ENCODE measurements around the gene TOMT. TPM values are rescaled to one million over a fixed set of nuclear protein-coding genes. Genes with fewer than 3 reads are reported as not detected.

Gene TOMT
- total RNA-seq, 2 donors from 2014 or later, result not detected

- no peak for DNase-seq
- Histone ChIP-seq H3K27ac (peak overlapping the region; percentile 88), H3K36me3 (no peaks in the 10 kb centered on the region), H3K4me1 (no peaks in the 10 kb centered on the region), H3K9ac (ENCODE audit: low read depth in 2 of 2, low read length in 2 of 2) (peak overlapping the region; percentile 66 to 92), H3K4me3 (peak overlapping the region; percentile 76), H3K9me3 (no peaks in the 10 kb centered on the region), H3K27me3 (no peaks in the 10 kb centered on the region)
- no peak for TF ChIP-seq CTCF (IDR thresholded peaks at IDR 0.05)
- intact Hi-C loops (cut with DNase I), result no loop called here
Observed at GRCh38 chr11:72081184-72081644, 24.5 kb upstream of the TOMT start.

- H3K9me3 ChIP-seq, result no peaks in the 10 kb centered on the region
- no peaks in the 10 kb centered on the region for H3K4me1 ChIP-seq
- H3K36me3 ChIP-seq, result no peaks in the 10 kb centered on the region
- peak overlapping the region; percentile 88 for H3K27ac ChIP-seq
- H3K9ac ChIP-seq (ENCODE audit: low read depth in 2 of 2, low read length in 2 of 2), result no peak overlapping the region
- intact Hi-C loops (cut with DNase I), result no loop called here
- H3K27me3 ChIP-seq, result no peaks in the 10 kb centered on the region
- DNase-seq, result no peak
- TF ChIP-seq CTCF (IDR thresholded peaks at IDR 0.05), result no peak
- H3K4me3 ChIP-seq, result no peak overlapping the region
Observed at GRCh38 chr11:72081821-72082453, 23.8 kb upstream of the TOMT start.

- Histone ChIP-seq H3K36me3 (no peaks in the 10 kb centered on the region), H3K4me3 (no peak overlapping the region), H3K9ac (ENCODE audit: low read depth in 2 of 2, low read length in 2 of 2) (no peak overlapping the region), H3K9me3 (no peaks in the 10 kb centered on the region), H3K27me3 (no peaks in the 10 kb centered on the region), H3K4me1 (no peaks in the 10 kb centered on the region), H3K27ac (peak overlapping the region; percentile 1)
- intact Hi-C loops (cut with DNase I), result no loop called here
- DNase-seq, result no peak
- no peak for TF ChIP-seq CTCF (IDR thresholded peaks at IDR 0.05)
Observed at GRCh38 chr11:72083414-72083813, 22.3 kb upstream of the TOMT start.

- Histone ChIP-seq H3K27me3 (no peaks in the 10 kb centered on the region), H3K4me3 (no peak overlapping the region), H3K9ac (ENCODE audit: low read depth in 2 of 2, low read length in 2 of 2) (no peak overlapping the region), H3K9me3 (no peaks in the 10 kb centered on the region), H3K27ac (no peak overlapping the region), H3K4me1 (no peaks in the 10 kb centered on the region), H3K36me3 (no peaks in the 10 kb centered on the region)
- no peak for TF ChIP-seq CTCF (IDR thresholded peaks at IDR 0.05)
- intact Hi-C loops (cut with DNase I), result no loop called here
- no peak for DNase-seq
Observed at GRCh38 chr11:72084076-72084475, 21.6 kb upstream of the TOMT start.

- intact Hi-C loops (cut with DNase I), result no loop called here
- no peaks in the 10 kb centered on the region for H3K4me1 ChIP-seq
- no peak overlapping the region for H3K9ac ChIP-seq (ENCODE audit: low read depth in 2 of 2, low read length in 2 of 2)
- DNase-seq, result no peak
- H3K36me3 ChIP-seq, result no peaks in the 10 kb centered on the region
- TF ChIP-seq CTCF (IDR thresholded peaks at IDR 0.05), result no peak
- H3K9me3 ChIP-seq, result no peaks in the 10 kb centered on the region
- H3K27ac ChIP-seq, result no peak overlapping the region
- no peaks in the 10 kb centered on the region for H3K27me3 ChIP-seq
- no peak overlapping the region for H3K4me3 ChIP-seq
Observed at GRCh38 chr11:72084965-72085364, 20.8 kb upstream of the TOMT start.
